Endothelial cell (in vitro differentiated cells): ENCODE measurements around the gene SLC38A6. TPM values are rescaled to one million over a fixed set of nuclear protein-coding genes. Genes with fewer than 3 reads are reported as not detected.

Experiments used
- DNase-seq: peaks from one replicate; pipeline ENCODE4 v3.0.0; 2021; ENCODE audit warnings: low spot score
- H3K27ac Mint-ChIP-seq: one replicate; pipeline ENCODE4 v1.8.0; 2021; ENCODE audit warnings: mixed read lengths, inconsistent platforms; ENCODE audit not compliant: unreplicated experiment
- H3K27me3 Mint-ChIP-seq: one replicate; pipeline ENCODE4 v1.8.0; 2021; ENCODE audit warnings: mild to moderate bottlenecking, moderate library complexity, mixed read lengths, inconsistent platforms; ENCODE audit not compliant: unreplicated experiment
- H3K36me3 Mint-ChIP-seq: one replicate; pipeline ENCODE4 v1.8.0; 2021; ENCODE audit warnings: mild to moderate bottlenecking, low read depth, mixed read lengths, inconsistent platforms; ENCODE audit not compliant: unreplicated experiment
- H3K4me1 Mint-ChIP-seq: one replicate; pipeline ENCODE4 v1.8.0; 2021; ENCODE audit warnings: mild to moderate bottlenecking, mixed read lengths, inconsistent platforms; ENCODE audit not compliant: unreplicated experiment
- H3K4me3 Mint-ChIP-seq: one replicate; pipeline ENCODE4 v1.8.0; 2021; ENCODE audit warnings: mild to moderate bottlenecking, mixed read lengths, inconsistent platforms; ENCODE audit not compliant: unreplicated experiment
- H3K9me3 Mint-ChIP-seq: one replicate; pipeline ENCODE4 v1.8.0; 2021; ENCODE audit warnings: mixed read lengths, inconsistent platforms; ENCODE audit not compliant: unreplicated experiment
- total RNA-seq: library from RNA; stranded (reverse); fragmentation: NEBNext Ultra II Directional; extraction: Animal tissue kit (Norgen Biotek cat#: 25700); gene quantifications from one replicate; pipeline ENCODE4 v1.2.1, GENCODE V29; 2021; ENCODE audit not compliant: unreplicated experiment
- TF ChIP-seq, protein P1 (sequence below): fragments of 200-600 bp; sonication (generic); IDR thresholded peaks from one replicate; pipeline ENCODE4 v1.5.0; 2021; ENCODE audit warnings: antibody characterized with exemption; ENCODE audit not compliant: unreplicated experiment

SLC38A6 gene
- total RNA-seq, 1 donor from 2014 or later = 10.1 TPM

DNA sequence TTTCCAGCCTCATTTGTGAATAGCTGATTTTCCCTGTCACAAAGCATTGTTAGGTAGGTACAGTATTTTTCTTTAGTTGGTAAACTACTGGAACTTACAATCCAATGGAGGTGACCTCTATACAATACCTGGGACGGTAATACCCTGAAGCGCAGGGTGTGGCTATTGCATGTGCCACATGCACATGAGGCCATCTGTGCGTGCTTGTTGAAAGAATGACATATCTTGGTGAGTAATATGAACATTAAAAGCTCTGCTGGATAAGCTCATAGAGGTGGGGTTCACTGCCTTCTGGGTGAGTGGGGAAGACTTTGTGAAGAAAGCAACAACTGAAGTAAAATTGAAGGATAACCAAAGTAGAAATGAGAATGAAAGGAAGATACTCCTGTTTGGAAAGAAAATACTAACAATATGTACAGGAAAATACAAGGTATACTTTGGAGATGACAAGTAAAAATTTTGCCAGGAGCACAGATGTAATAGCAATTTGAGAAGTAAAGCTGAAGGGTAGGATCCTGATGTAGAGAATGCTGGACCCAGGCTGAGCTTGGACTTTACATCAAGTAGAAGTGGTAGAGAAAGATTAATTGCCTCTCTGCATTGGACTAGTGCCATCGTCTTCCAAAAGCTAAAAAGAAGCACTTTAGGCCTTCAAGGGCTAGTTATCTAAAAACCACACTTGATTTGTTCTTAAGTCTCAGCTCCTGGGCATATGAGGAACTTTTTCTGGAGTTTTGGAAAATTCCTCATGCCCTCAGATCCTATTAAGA is 97.1 kb downstream of the SLC38A6 start:
- H3K27ac Mint-ChIP-seq = no peak overlapping the region
- H3K27me3 Mint-ChIP-seq = peaks cover 2% of the 10 kb centered on the region
- no peak overlapping the region for H3K4me3 Mint-ChIP-seq
- H3K4me1 Mint-ChIP-seq = no peaks in the 10 kb centered on the region
- no peaks in the 10 kb centered on the region for H3K36me3 Mint-ChIP-seq
- H3K9me3 Mint-ChIP-seq = no peaks in the 10 kb centered on the region
- no peak for DNase-seq
- TF ChIP-seq, protein P1, sequence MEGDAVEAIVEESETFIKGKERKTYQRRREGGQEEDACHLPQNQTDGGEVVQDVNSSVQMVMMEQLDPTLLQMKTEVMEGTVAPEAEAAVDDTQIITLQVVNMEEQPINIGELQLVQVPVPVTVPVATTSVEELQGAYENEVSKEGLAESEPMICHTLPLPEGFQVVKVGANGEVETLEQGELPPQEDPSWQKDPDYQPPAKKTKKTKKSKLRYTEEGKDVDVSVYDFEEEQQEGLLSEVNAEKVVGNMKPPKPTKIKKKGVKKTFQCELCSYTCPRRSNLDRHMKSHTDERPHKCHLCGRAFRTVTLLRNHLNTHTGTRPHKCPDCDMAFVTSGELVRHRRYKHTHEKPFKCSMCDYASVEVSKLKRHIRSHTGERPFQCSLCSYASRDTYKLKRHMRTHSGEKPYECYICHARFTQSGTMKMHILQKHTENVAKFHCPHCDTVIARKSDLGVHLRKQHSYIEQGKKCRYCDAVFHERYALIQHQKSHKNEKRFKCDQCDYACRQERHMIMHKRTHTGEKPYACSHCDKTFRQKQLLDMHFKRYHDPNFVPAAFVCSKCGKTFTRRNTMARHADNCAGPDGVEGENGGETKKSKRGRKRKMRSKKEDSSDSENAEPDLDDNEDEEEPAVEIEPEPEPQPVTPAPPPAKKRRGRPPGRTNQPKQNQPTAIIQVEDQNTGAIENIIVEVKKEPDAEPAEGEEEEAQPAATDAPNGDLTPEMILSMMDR = no peak

DNA sequence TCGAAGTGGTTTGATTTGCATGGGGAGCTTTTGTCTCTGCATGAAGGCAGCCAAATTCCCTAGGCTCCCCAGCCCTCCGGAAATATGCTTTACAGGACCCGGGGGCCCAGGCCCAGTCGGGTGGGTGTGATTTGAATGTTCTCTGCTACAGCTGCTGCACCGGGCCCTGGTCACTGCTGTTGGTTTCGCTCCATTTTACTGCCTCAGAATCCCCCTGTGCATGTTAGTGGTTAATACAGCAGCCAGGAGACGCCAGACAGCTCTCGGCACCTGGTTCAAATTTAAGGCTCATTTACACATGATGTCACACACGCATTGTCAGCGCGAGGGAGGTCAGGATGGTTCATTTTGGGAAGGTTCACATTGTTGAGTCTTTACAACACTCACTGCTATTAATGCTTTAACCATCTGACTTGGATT is 99.6 kb downstream of the SLC38A6 start:
- TF ChIP-seq, protein P1 = no peak

DNA sequence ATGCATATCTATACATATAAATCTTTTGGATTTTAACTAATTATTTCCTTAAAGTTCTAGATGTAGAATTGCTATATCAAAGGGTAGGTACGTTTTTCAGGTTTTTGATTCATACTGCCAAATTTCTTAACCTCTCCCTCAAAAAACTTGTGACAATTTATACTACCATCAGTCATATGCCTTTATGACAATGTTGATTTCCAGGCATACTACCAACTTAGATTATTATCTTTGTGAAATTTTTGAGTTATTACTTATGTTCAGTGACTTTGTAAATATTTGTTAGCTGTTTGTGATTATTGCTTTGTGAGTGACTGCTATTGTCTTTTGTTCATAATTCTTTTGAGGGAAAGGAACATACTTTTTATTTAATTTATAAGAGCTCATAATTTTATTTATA is 107.0 kb downstream of the SLC38A6 start:
- no peak for DNase-seq
- H3K27ac Mint-ChIP-seq = no peak overlapping the region
- H3K4me1 Mint-ChIP-seq = no peaks in the 10 kb centered on the region
- no peak overlapping the region for H3K4me3 Mint-ChIP-seq
- peaks cover 13% of the 10 kb centered on the region for H3K36me3 Mint-ChIP-seq
- TF ChIP-seq, protein P1 = no peak
- H3K27me3 Mint-ChIP-seq = no peaks in the 10 kb centered on the region
- no peaks in the 10 kb centered on the region for H3K9me3 Mint-ChIP-seq

More for the DNA sequence above, 99.6 kb downstream of the SLC38A6 start:
- H3K27ac Mint-ChIP-seq = no peak overlapping the region
- no peak overlapping the region for H3K4me3 Mint-ChIP-seq
- peaks cover 13% of the 10 kb centered on the region for H3K36me3 Mint-ChIP-seq
- H3K4me1 Mint-ChIP-seq = no peaks in the 10 kb centered on the region
- no peaks in the 10 kb centered on the region for H3K27me3 Mint-ChIP-seq
- DNase-seq = no peak
- no peaks in the 10 kb centered on the region for H3K9me3 Mint-ChIP-seq

DNA sequence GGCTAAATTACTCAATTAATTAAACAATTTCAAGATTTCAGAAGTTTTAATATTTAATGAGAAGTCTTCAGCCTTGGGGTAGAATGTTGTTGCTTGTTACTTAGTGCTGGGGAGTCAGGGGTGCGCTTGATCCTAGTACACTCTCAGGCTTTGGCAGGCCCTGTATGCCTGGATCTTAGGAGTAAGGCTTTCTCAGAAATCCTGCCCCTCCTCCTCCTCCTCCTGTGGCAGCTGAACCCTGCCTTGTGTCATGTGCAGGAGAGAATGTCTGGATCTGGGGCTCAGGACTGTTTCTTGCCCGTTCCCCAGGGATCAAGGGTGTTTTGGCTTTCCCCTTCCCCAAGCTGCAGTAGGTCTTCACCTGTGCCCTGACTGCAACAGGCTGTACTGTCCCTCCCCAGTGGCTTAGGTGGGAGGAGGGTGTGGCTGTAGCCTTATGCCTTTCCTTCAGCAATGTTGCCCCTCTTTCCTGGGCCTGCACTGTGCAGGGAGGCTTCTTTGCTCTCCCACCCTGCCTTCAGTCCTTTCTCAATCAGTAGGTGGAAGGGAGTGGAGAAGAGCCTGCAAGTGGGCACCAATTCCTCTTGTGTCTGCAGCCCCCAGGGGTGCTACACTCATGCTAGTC is 108.2 kb downstream of the SLC38A6 start:
- TF ChIP-seq, protein P1 = no peak
- Mint-ChIP-seq H3K27ac (no peak overlapping the region), H3K9me3 (no peaks in the 10 kb centered on the region), H3K4me1 (no peaks in the 10 kb centered on the region), H3K36me3 (peaks cover 8% of the 10 kb centered on the region), H3K4me3 (no peak overlapping the region), H3K27me3 (peaks cover 1% of the 10 kb centered on the region)
- DNase-seq = no peak
